Left renal pelvis (tissue), 4 donors: ENCODE results near the gene ERCC3. TPM values are rescaled to one million over a fixed set of nuclear protein-coding genes. Genes with fewer than 3 reads are reported as not detected.

Source experiments
- DNase-seq, 4 donors: peaks; one replicate each; pipeline ENCODE4 v3.0.0-alpha.2; 2013; ENCODE audit warnings: low read depth in 4 of 4, low spot score in 3 of 4
- polyA plus RNA-seq, 4 donors: library from polyadenylated mRNA; unstranded; fragments of 120-200 nt; gene quantifications; one replicate each; pipeline ENCODE4 v1.2.1, GENCODE V29; 2013; ENCODE audit not compliant: insufficient read length in 4 of 4

The ERCC3 gene
- 10 to 100 TPM; 58.6 to 73.2 (median 62.2) TPM for polyA plus RNA-seq

DNA sequence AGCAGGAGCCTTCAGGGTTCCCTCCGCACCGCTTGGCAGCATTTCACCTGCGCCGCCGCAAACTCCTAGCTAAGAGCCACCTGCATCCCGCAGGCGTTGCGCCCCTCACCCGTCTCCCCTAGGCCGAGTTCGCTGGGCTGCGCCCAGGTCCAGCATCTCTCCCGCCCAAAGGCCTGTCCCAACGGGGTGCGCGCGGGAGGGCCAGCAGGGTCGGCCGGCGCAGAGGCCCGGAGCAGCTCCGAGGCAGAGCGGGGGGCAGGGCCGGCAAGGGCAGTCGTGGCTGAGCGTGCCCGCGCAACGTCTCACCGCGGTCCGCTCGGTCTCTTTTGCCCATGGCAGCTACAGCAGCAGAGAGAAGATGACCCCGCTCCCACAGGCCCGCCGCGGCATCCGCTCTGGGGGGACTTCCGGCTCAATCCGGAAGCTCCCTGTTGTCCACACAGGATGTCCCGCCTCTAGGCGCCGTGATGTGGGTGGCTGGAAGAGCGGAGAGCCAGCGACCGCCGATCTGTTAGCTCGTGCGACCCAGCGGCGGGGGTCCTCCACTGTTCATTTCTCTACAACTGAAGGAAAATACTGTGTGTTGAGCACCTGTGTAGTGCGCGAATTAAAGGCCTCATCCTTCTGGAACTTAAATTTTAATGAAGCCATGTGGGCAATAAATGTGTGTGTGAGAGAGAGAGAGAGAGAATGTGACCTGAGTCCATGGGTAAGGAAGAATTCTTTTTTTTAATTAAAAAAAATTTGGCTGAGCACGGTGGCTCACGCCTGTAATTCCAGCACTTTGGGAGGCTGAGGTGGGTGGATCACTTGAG is at the start of gene ERCC3:
ERCC3 (minus strand) TSS at position 397 of the 815 bp plus-strand sequence; CDS start at position 334, 63 bp downstream.
- DNase-seq = peak; percentile 67 to 85 (median 78)

DNA sequence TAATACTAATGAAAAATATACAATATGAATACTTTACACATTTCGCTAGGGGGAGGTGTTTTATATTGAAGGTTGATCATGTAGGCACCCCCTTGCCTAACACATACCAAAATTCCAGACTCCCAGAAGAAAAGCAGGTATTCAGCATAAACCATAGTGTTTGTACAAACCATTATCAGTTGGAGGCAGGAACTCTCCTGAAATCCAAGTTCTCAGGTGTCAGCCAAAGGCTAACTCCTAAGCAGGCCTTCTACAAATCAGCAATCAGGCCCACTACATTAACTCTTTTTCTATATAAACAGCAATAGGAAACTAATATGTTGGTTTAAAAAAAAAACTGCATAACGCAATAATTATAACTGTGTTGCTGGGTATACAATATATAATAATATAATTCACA is 49.3 kb upstream of the ERCC3 start:
- DNase-seq = no peak

GRCh38 chr2:127342101-127342500 is 48.2 kb upstream of the ERCC3 start:
- DNase-seq = no peak

DNA sequence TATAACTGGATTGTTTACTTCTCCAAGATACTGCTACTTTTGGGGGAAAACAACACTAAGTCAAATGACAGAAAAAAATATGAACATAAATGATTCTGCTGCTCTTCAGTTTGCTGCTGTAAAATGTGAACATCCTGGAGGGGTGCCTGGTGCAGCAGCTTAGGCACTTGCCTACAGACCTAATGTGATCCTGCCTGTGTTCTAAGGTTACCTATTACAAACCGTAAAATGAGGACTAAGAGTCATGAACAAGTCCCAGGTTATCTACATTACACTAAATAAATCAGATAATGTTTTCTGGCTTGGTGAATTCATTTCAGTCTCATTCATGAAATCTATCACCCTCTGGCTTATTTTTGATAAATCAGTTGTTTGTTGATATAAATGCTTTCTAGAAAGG is 38.4 kb upstream of the ERCC3 start:
- DNase-seq = no peak

- DNase-seq = no peak
Observed at GRCh38 chr2:127330753-127331152, 36.8 kb upstream of the ERCC3 start.

- DNase-seq = no peak
Observed at GRCh38 chr2:127326289-127326945, 32.5 kb upstream of the ERCC3 start.

DNA sequence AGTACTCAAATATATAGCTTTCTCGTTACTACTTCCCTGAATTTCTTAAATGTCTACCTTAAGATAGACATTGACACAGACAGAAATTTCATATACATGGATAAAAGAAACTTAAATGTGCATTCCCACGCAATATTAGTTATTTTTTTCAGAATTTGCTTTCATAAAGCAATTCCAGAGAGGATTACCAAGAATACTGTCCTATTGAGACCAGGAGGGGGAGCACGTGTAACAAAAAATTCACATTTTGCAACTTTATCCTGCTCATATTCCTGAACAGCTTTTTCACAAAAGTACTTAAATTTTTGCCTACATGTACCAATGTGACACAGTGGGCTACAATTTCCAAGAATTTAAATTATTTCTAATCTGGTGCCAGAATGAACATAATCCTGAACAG is 30.7 kb upstream of the ERCC3 start:
- DNase-seq = peak; percentile 5 to 11 (median 7)

DNA sequence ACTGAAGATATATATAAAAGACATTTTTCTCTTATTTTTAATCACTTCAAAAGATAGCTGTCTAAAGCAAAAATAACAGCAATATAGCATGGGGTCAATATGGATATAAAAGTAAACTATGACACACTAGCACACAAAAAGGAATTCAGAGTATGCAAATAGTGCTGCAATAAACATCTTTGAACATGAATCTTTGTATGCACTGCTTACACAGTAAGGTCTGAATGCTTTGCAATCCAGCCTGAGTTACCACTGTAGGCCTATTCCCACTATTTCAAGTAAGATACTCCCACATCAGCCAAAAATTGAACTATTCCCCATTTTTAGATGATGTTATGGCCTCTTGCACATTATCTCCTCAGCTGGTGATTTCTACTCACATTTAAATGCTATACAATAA is 27.4 kb upstream of the ERCC3 start:
- no peak for DNase-seq

- DNase-seq = no peak
Observed at GRCh38 chr2:127320586-127321275, 26.8 kb upstream of the ERCC3 start.

DNA sequence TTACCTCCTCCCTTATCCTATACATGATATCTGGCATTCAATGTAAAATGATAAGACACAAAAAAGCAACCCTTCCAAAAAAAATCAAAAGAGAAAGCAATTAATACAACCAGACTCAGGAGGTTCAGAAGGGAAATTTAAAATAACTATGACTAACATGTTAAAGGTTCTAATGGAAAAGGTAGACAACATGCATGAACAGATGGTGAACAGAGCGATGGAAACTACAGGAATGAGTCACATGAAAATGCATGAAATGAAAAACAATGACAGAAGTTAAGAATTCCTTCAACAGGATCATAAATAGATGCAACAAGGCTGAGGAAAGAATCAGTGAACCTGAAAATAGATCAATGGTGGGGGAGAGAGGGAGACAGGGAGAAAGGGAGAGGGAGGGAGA is 26.1 kb upstream of the ERCC3 start:
- no peak for DNase-seq

GRCh38 chr2:127314193-127314988 is 20.4 kb upstream of the ERCC3 start:
- no peak for DNase-seq

DNA sequence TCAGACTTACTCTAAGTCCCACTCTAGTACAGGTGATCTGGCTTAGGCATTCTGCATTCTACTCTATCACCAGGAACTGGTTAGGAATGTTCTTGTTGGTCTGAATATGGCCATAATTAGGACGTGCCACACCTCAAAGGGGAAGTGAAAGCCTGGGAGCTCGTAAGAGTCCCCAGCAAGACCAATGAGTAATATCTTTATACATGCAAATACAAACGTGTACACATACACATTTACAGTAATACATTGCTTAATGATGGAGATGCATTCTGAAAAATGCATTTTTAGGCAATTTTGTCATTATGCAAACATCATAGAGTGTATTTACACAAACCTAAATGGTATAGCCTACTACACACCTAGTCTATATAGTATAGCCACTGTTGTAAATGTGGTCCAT is 19.5 kb upstream of the ERCC3 start:
- no peak for DNase-seq

DNA sequence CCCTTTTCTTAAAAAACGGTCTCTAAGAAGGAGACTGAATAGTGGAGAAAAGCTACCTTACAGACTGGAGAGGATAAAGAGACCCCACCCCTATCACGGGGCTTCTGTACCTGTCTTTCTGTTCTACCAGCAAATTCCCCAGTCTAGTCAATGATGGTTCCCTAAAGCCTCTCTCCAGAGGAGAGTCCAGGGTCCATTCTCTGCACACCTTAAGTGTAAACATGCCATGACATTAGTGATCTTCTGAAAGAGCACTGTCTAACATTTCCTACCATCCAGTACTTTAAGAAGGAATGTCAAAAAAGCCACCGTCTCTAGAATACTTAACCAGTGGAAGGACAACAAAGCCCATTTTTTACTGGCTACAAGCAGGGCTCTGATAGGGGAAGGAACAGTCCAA is 17.0 kb upstream of the ERCC3 start:
- no peak for DNase-seq

GRCh38 chr2:127309468-127309867 is 15.5 kb upstream of the ERCC3 start:
- no peak for DNase-seq

GRCh38 chr2:127308586-127309138 is 14.7 kb upstream of the ERCC3 start:
- no peak for DNase-seq

DNA sequence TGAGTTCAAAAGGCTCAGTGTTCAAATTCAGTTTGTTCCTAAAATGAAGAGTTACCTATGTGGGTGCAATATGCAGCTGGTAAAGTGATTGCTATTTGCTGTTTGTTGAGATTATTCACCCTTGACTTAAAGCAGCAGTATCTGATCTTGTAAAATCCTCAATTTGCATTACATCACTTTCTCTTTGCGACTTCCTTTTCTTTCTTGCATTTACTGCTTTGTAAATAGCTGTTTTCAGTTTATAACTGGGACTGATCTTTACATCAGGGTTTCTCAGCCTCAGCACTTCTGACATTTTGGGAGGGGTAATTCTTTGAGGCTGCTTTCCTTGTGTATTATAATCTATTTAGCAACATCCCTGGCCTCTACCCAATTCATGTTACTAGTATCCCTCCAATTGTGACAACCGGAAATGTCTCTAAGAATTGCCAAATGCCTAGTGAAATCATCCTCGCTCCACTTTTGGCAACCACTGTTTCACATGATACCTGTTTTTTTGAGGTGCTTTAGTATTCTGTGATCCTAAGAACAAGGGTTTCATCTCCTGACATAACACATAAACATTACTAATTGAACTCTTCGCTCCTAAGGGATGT is 12.1 kb upstream of the ERCC3 start:
- no peak for DNase-seq

- DNase-seq = no peak
Observed at GRCh38 chr2:127302168-127302567, 8.2 kb upstream of the ERCC3 start.

DNA sequence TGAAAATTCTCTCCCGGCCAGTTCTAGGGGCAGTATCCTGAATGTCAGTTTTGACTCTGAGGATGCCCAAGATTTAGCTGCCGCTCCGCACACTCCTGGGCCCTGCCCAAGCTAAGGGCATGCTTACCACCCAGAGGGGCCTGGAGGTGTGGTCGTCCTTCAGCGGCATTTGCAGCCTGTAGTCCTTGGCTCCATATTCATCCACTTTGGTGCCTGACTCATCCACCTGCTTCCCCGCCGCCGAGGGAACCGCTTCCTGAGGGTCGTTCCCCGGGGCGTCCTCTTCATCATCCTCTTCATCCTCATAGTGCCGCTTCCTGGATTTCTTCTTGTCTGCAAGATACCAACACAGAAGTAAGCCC is 577 bp downstream of the ERCC3 start:
- DNase-seq = no peak

DNA sequence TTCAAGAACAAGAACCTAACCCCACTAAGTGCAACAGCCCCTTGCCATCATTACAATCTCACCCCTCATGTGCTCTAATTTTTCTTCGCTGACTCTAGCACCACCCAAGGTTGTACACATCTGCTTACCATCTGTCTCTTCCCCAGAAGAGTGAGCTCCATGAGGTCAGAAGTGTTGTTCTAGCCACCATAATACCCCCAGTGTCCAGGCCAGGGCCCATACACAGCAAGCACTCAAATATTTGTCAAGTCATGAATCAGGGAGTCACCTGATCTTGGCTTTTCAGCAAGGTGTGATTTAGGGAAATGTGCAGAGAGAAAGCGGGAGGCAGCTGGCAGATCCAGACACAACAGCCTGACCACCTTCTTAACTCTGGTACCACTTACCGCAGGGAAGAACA is 5.7 kb downstream of the ERCC3 start:
- DNase-seq = no peak

DNA sequence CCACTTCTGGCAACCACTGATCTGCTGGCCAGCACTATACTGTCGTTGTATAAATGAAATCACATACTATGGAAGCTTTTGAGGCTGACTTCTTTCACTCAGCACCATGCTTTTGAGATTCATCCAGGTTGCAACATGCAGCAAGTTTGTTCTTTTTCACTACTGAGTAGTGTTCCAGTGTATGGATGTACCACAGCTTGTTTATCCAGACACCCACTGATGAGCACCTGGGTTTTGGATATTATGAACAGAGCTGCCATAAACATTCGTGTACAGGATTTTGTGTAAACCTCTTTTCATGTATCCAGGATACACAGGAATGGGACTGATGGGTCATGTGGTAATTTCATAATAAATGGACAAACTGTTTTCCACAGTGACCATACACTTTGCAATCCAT is 10.7 kb downstream of the ERCC3 start:
- no peak for DNase-seq
